Caco-2 (cell line): ENCODE measurements around the gene NEGR1. TPM values are rescaled to one million over a fixed set of nuclear protein-coding genes. Genes with fewer than 3 reads are reported as not detected.

Experiments
- BruUV-seq: library from RNA; stranded (reverse); fragments of 400-500 nt; replicated peaks from 2 replicates; lab custom pipeline; 2021; lab: Mats Ljungman, UMichigan
- CTCF ChIA-PET: fragments of 300-600 bp; sonication (Branson Sonifier 250); formaldehyde crosslinking; loops from one replicate; lab custom pipeline; 2022; ENCODE audit warnings: antibody characterized with exemption; lab: Charles Lee
- POLR2A ChIA-PET: fragments of 300-600 bp; sonication (Branson Sonifier 250); formaldehyde crosslinking; loops from one replicate; lab custom pipeline; 2022; ENCODE audit warnings: antibody characterized with exemption; lab: Charles Lee
- DNase-seq, 2 experiments: peaks; one replicate each; pipeline versions ENCODE4 v3.0.0 to v3.0.0-alpha.2; 2020 to 2022
- H3K27me3 ChIP-seq: replicated peaks from 2 replicates; pipeline ENCODE4 v1.6.0; 2011; ENCODE audit warnings: low read length; ENCODE audit not compliant: control insufficient read depth, insufficient read depth
- H3K36me3 ChIP-seq: 2 replicates; pipeline ENCODE4 v1.5.1; 2011; ENCODE audit warnings: low read length; ENCODE audit not compliant: control insufficient read depth, insufficient read depth
- H3K4me1 ChIP-seq: fragments of 250-450 bp; sonication (Bioruptor Pico); 2 replicates; pipeline ENCODE4 v1.5.1; 2020; ENCODE audit warnings: mild to moderate bottlenecking
- H3K4me3 ChIP-seq: 2 replicates; pipeline ENCODE4 v1.5.1; 2011; ENCODE audit warnings: low read depth, mild to moderate bottlenecking, control low read depth, low read length
- H3K9me3 ChIP-seq: fragments of 250-450 bp; sonication (Bioruptor Pico); 2 replicates; pipeline ENCODE4 v1.5.1; 2020; ENCODE audit warnings: mild to moderate bottlenecking, moderate library complexity
- H3K27ac Mint-ChIP-seq: one replicate; pipeline ENCODE4 v1.8.0; 2022; ENCODE audit warnings: mixed read lengths; ENCODE audit not compliant: unreplicated experiment
- H3K27me3 Mint-ChIP-seq: one replicate; pipeline ENCODE4 v1.8.0; 2022; ENCODE audit warnings: mixed read lengths; ENCODE audit not compliant: insufficient read depth, unreplicated experiment
- H3K36me3 Mint-ChIP-seq: one replicate; pipeline ENCODE4 v1.8.0; 2022; ENCODE audit warnings: mild to moderate bottlenecking, mixed read lengths; ENCODE audit not compliant: insufficient read depth, unreplicated experiment
- H3K4me1 Mint-ChIP-seq: one replicate; pipeline ENCODE4 v1.8.0; 2022; ENCODE audit warnings: low read depth, mixed read lengths; ENCODE audit not compliant: unreplicated experiment
- H3K4me3 Mint-ChIP-seq: one replicate; pipeline ENCODE4 v1.8.0; 2022; ENCODE audit warnings: mild to moderate bottlenecking, moderate library complexity, mixed read lengths; ENCODE audit not compliant: unreplicated experiment
- H3K9me3 Mint-ChIP-seq: one replicate; pipeline ENCODE4 v1.8.0; 2022; ENCODE audit warnings: mixed read lengths; ENCODE audit not compliant: unreplicated experiment
- CTCF ChIP-seq, 2 experiments: fragments of 200-600 bp in 1 of 2; IDR thresholded peaks; 1 replicate in 1 of 2; 2 replicates in 1 of 2; pipeline versions ENCODE4 v1.5.1 to v1.8.0; 2011 to 2022; ENCODE audit warnings: antibody characterized with exemption in 1 of 2, control low read depth in 1 of 2, inconsistent platforms in 1 of 2, low read depth in 1 of 2, low read length in 1 of 2, mild to moderate bottlenecking in 1 of 2, moderate library complexity in 1 of 2; ENCODE audit not compliant: insufficient read depth in 1 of 2, severe bottlenecking in 1 of 2, unreplicated experiment in 1 of 2
- intact Hi-C: fragments of 100-400 bp; cut with micrococcal nuclease; formaldehyde crosslinking; loops from one replicate; pipeline ENCODE4 v1.10.0; 2022; ENCODE audit not compliant: unreplicated experiment
- total RNA-seq: library from RNA; stranded (reverse); gene quantifications from 2 replicates; pipeline ENCODE4 v1.2.3, GENCODE V29; 2022

Gene NEGR1
- total RNA-seq, 1 experiment from 2014 or later, result not detected

GRCh38 chr1:71655604-71656003 is 626.7 kb downstream of the NEGR1 start:
- no peak overlapping the region for H3K27ac Mint-ChIP-seq
- intact Hi-C loops, result no loop called here
- Histone ChIP-seq H3K36me3 (no peaks in the 10 kb centered on the region), H3K4me3 (no peak overlapping the region), H3K9me3 (no peaks in the 10 kb centered on the region), H3K4me1 (no peaks in the 10 kb centered on the region), H3K27me3 (no peaks in the 10 kb centered on the region)
- no peak overlapping the region for H3K4me3 Mint-ChIP-seq
- no peaks in the 10 kb centered on the region for H3K27me3 Mint-ChIP-seq
- TF ChIP-seq CTCF (IDR thresholded peaks at IDR 0.05; ENCODE audit: insufficient read depth in 1 of 2, low read depth in 1 of 2, low read length in 1 of 2, severe bottlenecking in 1 of 2, unreplicated experiment in 1 of 2), result no peak
- POLR2A ChIA-PET, result no interaction called here
- no peak for DNase-seq
- no peaks in the 10 kb centered on the region for H3K4me1 Mint-ChIP-seq
- CTCF ChIA-PET, result no interaction called here
- no peaks in the 10 kb centered on the region for H3K36me3 Mint-ChIP-seq
- BruUV-seq, result no TSS peak
- H3K9me3 Mint-ChIP-seq, result no peaks in the 10 kb centered on the region

GRCh38 chr1:71653952-71654351 is 628.4 kb downstream of the NEGR1 start:
- H3K27me3 ChIP-seq, result no peaks in the 10 kb centered on the region
- no peak for DNase-seq
- H3K4me3 ChIP-seq, result no peak overlapping the region
- BruUV-seq, result no TSS peak
- POLR2A ChIA-PET, result no interaction called here
- no peaks in the 10 kb centered on the region for H3K4me1 ChIP-seq
- no peaks in the 10 kb centered on the region for H3K27me3 Mint-ChIP-seq
- intact Hi-C loops, result no loop called here
- H3K36me3 Mint-ChIP-seq, result no peaks in the 10 kb centered on the region
- H3K4me3 Mint-ChIP-seq, result no peak overlapping the region
- no peak for TF ChIP-seq CTCF (IDR thresholded peaks at IDR 0.05; ENCODE audit: insufficient read depth in 1 of 2, low read depth in 1 of 2, low read length in 1 of 2, severe bottlenecking in 1 of 2, unreplicated experiment in 1 of 2)
- no peak overlapping the region for H3K27ac Mint-ChIP-seq
- H3K4me1 Mint-ChIP-seq, result no peaks in the 10 kb centered on the region
- no peaks in the 10 kb centered on the region for H3K9me3 ChIP-seq
- CTCF ChIA-PET, result no interaction called here
- no peaks in the 10 kb centered on the region for H3K36me3 ChIP-seq
- no peaks in the 10 kb centered on the region for H3K9me3 Mint-ChIP-seq

GRCh38 chr1:71651214-71651613 is 631.1 kb downstream of the NEGR1 start:
- no peaks in the 10 kb centered on the region for H3K4me1 Mint-ChIP-seq
- H3K27ac Mint-ChIP-seq, result no peak overlapping the region
- no peaks in the 10 kb centered on the region for H3K9me3 Mint-ChIP-seq
- Histone ChIP-seq H3K36me3 (no peaks in the 10 kb centered on the region), H3K4me3 (no peak overlapping the region), H3K4me1 (no peaks in the 10 kb centered on the region), H3K9me3 (no peaks in the 10 kb centered on the region), H3K27me3 (no peaks in the 10 kb centered on the region)
- no peak overlapping the region for H3K4me3 Mint-ChIP-seq
- intact Hi-C loops, result no loop called here
- CTCF ChIA-PET, result no interaction called here
- no peak for DNase-seq
- no peaks in the 10 kb centered on the region for H3K27me3 Mint-ChIP-seq
- BruUV-seq, result no TSS peak
- POLR2A ChIA-PET, result no interaction called here
- no peaks in the 10 kb centered on the region for H3K36me3 Mint-ChIP-seq
- no peak for TF ChIP-seq CTCF (IDR thresholded peaks at IDR 0.05; ENCODE audit: insufficient read depth in 1 of 2, low read depth in 1 of 2, low read length in 1 of 2, severe bottlenecking in 1 of 2, unreplicated experiment in 1 of 2)
